ENCODE measurements around the gene CIDEB. TPM values are rescaled to one million over a fixed set of nuclear protein-coding genes. Genes with fewer than 3 reads are reported as not detected.

The CIDEB gene
- total and polyA plus RNA-seq, 2 of the 13 experiments (the other 11 are each of a cell fraction or from before 2014, with no cell fraction given), result 35.8 to 110 TPM

GRCh38 chr14:24315807-24316596 is 8.2 kb upstream of the CIDEB start (continued):
- TF ChIP-seq ZNF281 (CRISPR knock-in tag; IDR thresholded peaks at IDR 0.05; ENCODE audit: borderline replicate concordance), result peak; percentile 73
- no peak for TF ChIP-seq ZNF775 (CRISPR knock-in tag; IDR thresholded peaks at IDR 0.05; ENCODE audit: borderline replicate concordance)
- peak; percentile 7; the same call in 1 of the 2 replicates for TF ChIP-seq SIN3A (IDR thresholded peaks at IDR 0.05; ENCODE audit: borderline replicate concordance, low read depth, low read length)
- TF ChIP-seq ZNF552 (CRISPR knock-in tag; IDR thresholded peaks at IDR 0.05; ENCODE audit: borderline replicate concordance), result peak; percentile 98
- TF ChIP-seq HIVEP1 (CRISPR knock-in tag; IDR thresholded peaks at IDR 0.05), result peak; percentile 90
- TF ChIP-seq ZNF749 (CRISPR knock-in tag; IDR thresholded peaks at IDR 0.05; ENCODE audit: borderline replicate concordance), result peak; percentile 98; the same call in 1 of the 2 replicates
- peak; percentile 66 for TF ChIP-seq ZNF143 (CRISPR knock-in tag; IDR thresholded peaks at IDR 0.05)
- TF ChIP-seq MEIS2 (CRISPR knock-in tag; IDR thresholded peaks at IDR 0.05), result peak; percentile 98
- TF ChIP-seq, protein P1, sequence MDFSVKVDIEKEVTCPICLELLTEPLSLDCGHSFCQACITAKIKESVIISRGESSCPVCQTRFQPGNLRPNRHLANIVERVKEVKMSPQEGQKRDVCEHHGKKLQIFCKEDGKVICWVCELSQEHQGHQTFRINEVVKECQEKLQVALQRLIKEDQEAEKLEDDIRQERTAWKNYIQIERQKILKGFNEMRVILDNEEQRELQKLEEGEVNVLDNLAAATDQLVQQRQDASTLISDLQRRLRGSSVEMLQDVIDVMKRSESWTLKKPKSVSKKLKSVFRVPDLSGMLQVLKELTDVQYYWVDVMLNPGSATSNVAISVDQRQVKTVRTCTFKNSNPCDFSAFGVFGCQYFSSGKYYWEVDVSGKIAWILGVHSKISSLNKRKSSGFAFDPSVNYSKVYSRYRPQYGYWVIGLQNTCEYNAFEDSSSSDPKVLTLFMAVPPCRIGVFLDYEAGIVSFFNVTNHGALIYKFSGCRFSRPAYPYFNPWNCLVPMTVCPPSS (IDR thresholded peaks at IDR 0.05), result no peak
- no peak for TF ChIP-seq ARNT (IDR thresholded peaks at IDR 0.05)
- peak; percentile 86; the same call in 1 of the 2 replicates for TF ChIP-seq HMGXB3 (CRISPR knock-in tag; IDR thresholded peaks at IDR 0.05; ENCODE audit: borderline replicate concordance)
- TF ChIP-seq ZBTB33 (CRISPR knock-in tag; IDR thresholded peaks at IDR 0.05), result peak; percentile 96
- TF ChIP-seq CHD4 (IDR thresholded peaks at IDR 0.05; ENCODE audit: borderline replicate concordance, low read length), result no peak
- TF ChIP-seq CCDC6 (CRISPR knock-in tag; IDR thresholded peaks at IDR 0.05), result no peak
- TF ChIP-seq TCF7L2 (IDR thresholded peaks at IDR 0.05; ENCODE audit: low read depth, low read length), result no peak
- no peak for TF ChIP-seq LCORL (IDR thresholded peaks at IDR 0.05)
- no peak for TF ChIP-seq LCORL (CRISPR knock-in tag; IDR thresholded peaks at IDR 0.05)
- peak; percentile 97; the same call in 1 of the 2 replicates for TF ChIP-seq ZNF724P (CRISPR knock-in tag; IDR thresholded peaks at IDR 0.05; ENCODE audit: borderline replicate concordance)
- TF ChIP-seq ZNF530 (CRISPR knock-in tag; IDR thresholded peaks at IDR 0.05; ENCODE audit: low read depth), result 0 out of 2 replicates have a peak, but pooled peaks have one; percentile 61

Measured in HepG2 (cell line).